A549 (cell line): ENCODE data around the gene FAM162A. TPM values are rescaled to one million over a fixed set of nuclear protein-coding genes. Genes with fewer than 3 reads are reported as not detected.

Experiments
- ATAC-seq, 2 experiments: fragments of 200-7000 bp in 1 of 2; fragments of >200 bp in 1 of 2; cut with Nextera tagmentation in 1 of 2; cut with Tn5 transposase in 1 of 2; 3 replicates each; pipeline versions ENCODE4 v1.8.0 to v1.9.1; 2018 to 2020; ENCODE audit warnings: mild to moderate bottlenecking in 1 of 2, moderate library complexity in 1 of 2
- CTCF ChIA-PET: fragments of 300-600 bp; sonication (Branson Sonifier 250); formaldehyde crosslinking; extraction: SDS; loops from one replicate; lab custom pipeline; 2021; ENCODE audit warnings: antibody characterized with exemption, inconsistent platforms; lab: Yijun Ruan, JAX
- POLR2A ChIA-PET: fragments of 350-600 bp; formaldehyde crosslinking; extraction: SDS; loops from one replicate; lab custom pipeline; 2021; ENCODE audit warnings: antibody characterized with exemption, inconsistent platforms; lab: Yijun Ruan, JAX
- DNase-seq, 2 experiments: peaks; one replicate each; pipeline versions ENCODE4 v3.0.0 to v3.0.0-alpha.2; 2011 to 2016; ENCODE audit warnings: low read depth in 1 of 2, low spot score in 1 of 2
- FAIRE-seq: peaks from 2 replicates; lab custom pipeline; 2011; peaks lifted over from hg19 to GRCh38; lab: Jason Lieb, UNC
- H3K27ac ChIP-seq, 2 experiments: fragments of >200 bp; sonication (Bioruptor Twin); formaldehyde crosslinking; 3 replicates each; pipeline ENCODE4 v1.5.1; 2016 to 2017
- H3K4me1 ChIP-seq: fragments of >200 bp; sonication (Bioruptor Twin); formaldehyde crosslinking; 3 replicates; pipeline ENCODE4 v1.6.1; 2016
- H3K4me2 ChIP-seq: fragments of >200 bp; sonication (Bioruptor Twin); formaldehyde crosslinking; 3 replicates; pipeline ENCODE4 v1.6.1; 2016
- H3K4me3 ChIP-seq: fragments of >200 bp; sonication (Bioruptor Twin); formaldehyde crosslinking; 3 replicates; pipeline ENCODE4 v1.5.1; 2016
- H3K9me3 ChIP-seq: fragments of >200 bp; sonication (Bioruptor Twin); formaldehyde crosslinking; 3 replicates; pipeline ENCODE4 v1.6.1; 2016
- ATOH8 ChIP-seq: fragments of 250-450 bp; sonication (Bioruptor Pico); IDR thresholded peaks from 2 replicates; pipeline ENCODE4 v1.5.0; 2020; ENCODE audit warnings: low read depth, mild to moderate bottlenecking, moderate library complexity
- BHLHE40 ChIP-seq: IDR thresholded peaks from 2 replicates; pipeline ENCODE4 v1.6.1; 2012; ENCODE audit warnings: low read depth, low read length, inconsistent platforms
- CBX2 ChIP-seq: fragments of 200-600 bp; sonication (generic); IDR thresholded peaks from 2 replicates; pipeline ENCODE4 v1.6.1; 2016; ENCODE audit warnings: low read depth, mild to moderate bottlenecking, borderline replicate concordance
- CHD2 ChIP-seq: fragments of 150-350 bp; IDR thresholded peaks from 2 replicates; pipeline ENCODE4 v1.6.1; 2014; ENCODE audit warnings: low read length; ENCODE audit not compliant: partially characterized antibody
- CTCF ChIP-seq: fragments of >200 bp; sonication (Bioruptor Twin); formaldehyde crosslinking; IDR thresholded peaks from 3 replicates; pipeline ENCODE4 v1.5.1; 2016
- E2F6 ChIP-seq: IDR thresholded peaks from 2 replicates; pipeline ENCODE4 v1.6.1; 2012; ENCODE audit warnings: low read depth, borderline replicate concordance
- EHF ChIP-seq: fragments of 250-450 bp; sonication (Bioruptor Pico); IDR thresholded peaks from 2 replicates; pipeline ENCODE4 v1.5.0; 2020; ENCODE audit warnings: mild to moderate bottlenecking
- FOSL2 ChIP-seq, 2 experiments: fragments of 450-650 bp in 1 of 2; fragments of >200 bp in 1 of 2; sonication (Bioruptor Twin) in 1 of 2; formaldehyde crosslinking; IDR thresholded peaks; 2 replicates each; pipeline versions ENCODE4 v1.5.0 to v1.6.1; 2016 to 2020; ENCODE audit warnings: mild to moderate bottlenecking in 1 of 2, moderate library complexity in 1 of 2
- HES2 ChIP-seq: fragments of >200 bp; sonication (Bioruptor Twin); formaldehyde crosslinking; IDR thresholded peaks from 2 replicates; pipeline ENCODE4 v1.6.1; 2016
- HEYL ChIP-seq: fragments of 250-450 bp; sonication (Bioruptor Pico); IDR thresholded peaks from 2 replicates; pipeline ENCODE4 v1.8.0; 2021; ENCODE audit warnings: mild to moderate bottlenecking, moderate library complexity
- HOXA7 ChIP-seq: fragments of 250-450 bp; sonication (Bioruptor Pico); IDR thresholded peaks from 2 replicates; pipeline ENCODE4 v1.5.0; 2020; ENCODE audit warnings: mild to moderate bottlenecking, moderate library complexity
- KDM1A ChIP-seq: fragments of 200-600 bp; sonication (generic); IDR thresholded peaks from 2 replicates; pipeline ENCODE4 v1.6.1; 2016; ENCODE audit warnings: low read depth, mild to moderate bottlenecking
- RAD21 ChIP-seq, 2 experiments: fragments of >200 bp in 1 of 2; sonication (Bioruptor Twin) in 1 of 2; formaldehyde crosslinking in 1 of 2; IDR thresholded peaks in 1 of 2; conservative IDR thresholded peaks in 1 of 2; 2 replicates in 1 of 2; 3 replicates in 1 of 2; pipeline ENCODE4 v1.6.1; 2012 to 2018; ENCODE audit warnings: inconsistent platforms in 1 of 2
- SMC3 ChIP-seq: fragments of >200 bp; sonication (Bioruptor Twin); formaldehyde crosslinking; IDR thresholded peaks from 3 replicates; pipeline ENCODE4 v1.6.1; 2018; ENCODE audit warnings: inconsistent platforms
- ZNF302 ChIP-seq: fragments of 250-450 bp; sonication (Bioruptor Pico); IDR thresholded peaks from 2 replicates; pipeline ENCODE4 v1.9.0; 2021; ENCODE audit warnings: inconsistent platforms, mild to moderate bottlenecking, moderate library complexity
- ZSCAN20 ChIP-seq: fragments of 250-450 bp; sonication (Bioruptor Pico); IDR thresholded peaks from 2 replicates; pipeline ENCODE4 v1.8.0; 2022; ENCODE audit warnings: mild to moderate bottlenecking, moderate library complexity
- WGBS: methylation state at CpG from one replicate; pipeline ENCODE4 v1.1.6; 2017; ENCODE audit errors: missing lambda C conversion rate; 5-methylcytosine and 5-hydroxymethylcytosine counted together
- polyA plus RNA-seq, 4 experiments: library from polyadenylated mRNA; depleted of rRNA in 3 of 4; stranded (reverse); fragments of >200 nt; fragmentation: RNase III in 1 of 4; extraction: RNeasy Plus Mini Kit Qiagen cat#74134 plus additional on column Dnase treatment in 1 of 4; gene quantifications; 2 replicates in 3 of 4; 3 replicates in 1 of 4; pipeline ENCODE4 v1.2.3, GENCODE V29; 2011 to 2017
- TF ChIP-seq, protein P1 (sequence below): fragments of 150-350 bp; IDR thresholded peaks from 2 replicates; pipeline ENCODE4 v1.6.1; 2014; ENCODE audit warnings: low read depth, mild to moderate bottlenecking, low read length
- TF ChIP-seq, protein P2 (sequence below): fragments of 250-450 bp; sonication (Bioruptor Pico); IDR thresholded peaks from 2 replicates; pipeline ENCODE4 v1.5.0; 2021; ENCODE audit warnings: mild to moderate bottlenecking, moderate library complexity, borderline replicate concordance

FAM162A gene
- polyA plus RNA-seq, 2 of the 4 experiments (the other 2 are of a cell fraction) = 41.8 to 61.1 TPM

GRCh38 chr3:122391681-122392446 lies 7.9 kb downstream of the FAM162A start:
- DNase-seq (no peak), ATAC-seq (no peak), FAIRE-seq (no peak)
- CTCF ChIA-PET = interaction anchor here (0.8 to 1.7 kb wide), 2 partner anchors 22 to 63 kb away, joined by 3 to 6 read pairs; no protein-coding TSS in a partner anchor
- TF ChIP-seq KDM1A (no peak), ZSCAN20 (CRISPR knock-in tag) (no peak), SMC3 (no peak), BHLHE40 (no peak), FOSL2 (IDR thresholded peaks at IDR 0.05) (no peak), FOSL2 (CRISPR knock-in tag; IDR thresholded peaks at IDR 0.05) (no peak), ZNF302 (CRISPR knock-in tag) (no peak)
- POLR2A ChIA-PET = no interaction called here
- no peak overlapping the region for H3K27ac ChIP-seq
- no peaks in the 10 kb centered on the region for H3K9me3 ChIP-seq
- 50% methylated on average over 2 of the region's 2 CpGs for WGBS
- H3K4me1 ChIP-seq = no peaks in the 10 kb centered on the region
- H3K4me2 ChIP-seq = no peak overlapping the region
- no peak overlapping the region for H3K4me3 ChIP-seq

DNA sequence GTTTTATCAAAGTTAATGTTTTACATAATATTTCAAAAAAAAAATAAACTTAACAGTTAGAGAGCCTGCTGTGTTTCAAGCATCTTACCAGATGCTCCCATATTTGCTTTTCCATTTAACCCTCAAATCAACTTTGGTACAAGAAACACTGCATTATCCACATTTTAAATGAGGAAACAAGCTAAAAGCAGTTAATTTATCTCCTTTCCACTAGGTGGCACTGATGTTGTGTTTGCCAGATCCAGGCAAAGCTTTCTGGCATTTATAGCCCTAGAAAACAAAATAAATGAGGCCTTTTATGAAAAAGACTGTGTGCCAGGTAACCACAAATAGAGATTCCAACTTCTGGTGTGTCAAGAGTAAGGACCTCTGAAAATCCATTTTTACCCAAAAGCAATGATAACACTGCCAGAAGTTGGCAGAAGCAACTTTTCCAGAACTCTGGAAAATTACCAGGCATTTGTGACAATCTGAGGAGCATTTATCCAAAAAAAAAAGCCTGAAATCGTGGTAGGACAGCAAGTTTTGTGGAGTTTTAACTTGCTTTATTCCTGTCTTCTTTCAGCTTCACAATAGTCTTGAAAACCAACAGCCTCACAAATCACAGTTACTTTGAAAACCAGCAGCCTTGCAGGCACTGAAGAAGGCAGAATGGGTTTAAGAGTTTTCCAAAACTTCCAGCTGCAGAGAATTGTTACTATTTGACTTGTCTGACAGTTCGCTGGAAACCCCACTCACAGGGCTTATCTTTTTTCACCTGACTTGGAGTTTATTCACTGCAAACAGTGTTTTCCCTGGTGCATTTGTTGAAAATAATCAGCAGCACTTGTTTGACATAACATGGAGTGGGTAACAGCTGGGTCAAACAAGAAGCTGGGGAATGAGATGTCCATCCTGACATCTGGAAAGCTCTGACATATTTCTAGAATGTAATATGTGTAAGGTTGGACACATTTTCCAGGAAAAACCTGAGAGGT lies 9.2 kb downstream of the FAM162A start:
- Histone ChIP-seq H3K9me3 (no peaks in the 10 kb centered on the region), H3K27ac (no peak overlapping the region), H3K4me2 (no peak overlapping the region), H3K4me3 (no peak overlapping the region), H3K4me1 (no peaks in the 10 kb centered on the region)
- peak; percentile 50 to 67; a peak in 3 of 6 replicates for ATAC-seq
- peak; percentile 75 for TF ChIP-seq CTCF
- peak; percentile 76 to 78 for TF ChIP-seq RAD21 (conservative IDR thresholded peaks at IDR 0.05 in 1 of 2, IDR thresholded peaks at IDR 0.05 in 1 of 2)
- TF ChIP-seq CBX2 = no peak
- no peak for TF ChIP-seq HES2
- TF ChIP-seq HEYL = no peak
- TF ChIP-seq CHD2 = no peak
- no peak for TF ChIP-seq EHF (CRISPR knock-in tag)
- peak; percentile 64; the same call in 2 of the 3 replicates for TF ChIP-seq SMC3
- ChIA-PET CTCF (interaction anchor here (0.5 to 2.4 kb wide), 29 partner anchors 9 to 930 kb away, joined by 3 to 26 read pairs (median 4); partner anchors contain the start of genes FAM162A, MIX23, SEMA5B and WDR5B), POLR2A (interaction anchor here (1.0 to 1.7 kb wide), 2 partner anchors 9 to 23 kb away, joined by 11 to 24 read pairs; partner anchors contain the start of genes FAM162A, MIX23 and WDR5B)
- FAIRE-seq = peak; percentile 65
- peak; percentile 43 to 60 for DNase-seq
- WGBS = 8% methylated on average over 2 of the region's 2 CpGs

GRCh38 chr3:122394173-122394572 lies 10.2 kb downstream of the FAM162A start:
- WGBS = 67% methylated on average over 1 of the region's 1 CpG
- no peak for FAIRE-seq
- ATAC-seq = no peak
- TF ChIP-seq, protein P1, sequence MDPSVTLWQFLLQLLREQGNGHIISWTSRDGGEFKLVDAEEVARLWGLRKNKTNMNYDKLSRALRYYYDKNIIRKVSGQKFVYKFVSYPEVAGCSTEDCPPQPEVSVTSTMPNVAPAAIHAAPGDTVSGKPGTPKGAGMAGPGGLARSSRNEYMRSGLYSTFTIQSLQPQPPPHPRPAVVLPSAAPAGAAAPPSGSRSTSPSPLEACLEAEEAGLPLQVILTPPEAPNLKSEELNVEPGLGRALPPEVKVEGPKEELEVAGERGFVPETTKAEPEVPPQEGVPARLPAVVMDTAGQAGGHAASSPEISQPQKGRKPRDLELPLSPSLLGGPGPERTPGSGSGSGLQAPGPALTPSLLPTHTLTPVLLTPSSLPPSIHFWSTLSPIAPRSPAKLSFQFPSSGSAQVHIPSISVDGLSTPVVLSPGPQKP = no peak
- no peak for TF ChIP-seq ZNF302 (CRISPR knock-in tag)
- TF ChIP-seq, protein P2, sequence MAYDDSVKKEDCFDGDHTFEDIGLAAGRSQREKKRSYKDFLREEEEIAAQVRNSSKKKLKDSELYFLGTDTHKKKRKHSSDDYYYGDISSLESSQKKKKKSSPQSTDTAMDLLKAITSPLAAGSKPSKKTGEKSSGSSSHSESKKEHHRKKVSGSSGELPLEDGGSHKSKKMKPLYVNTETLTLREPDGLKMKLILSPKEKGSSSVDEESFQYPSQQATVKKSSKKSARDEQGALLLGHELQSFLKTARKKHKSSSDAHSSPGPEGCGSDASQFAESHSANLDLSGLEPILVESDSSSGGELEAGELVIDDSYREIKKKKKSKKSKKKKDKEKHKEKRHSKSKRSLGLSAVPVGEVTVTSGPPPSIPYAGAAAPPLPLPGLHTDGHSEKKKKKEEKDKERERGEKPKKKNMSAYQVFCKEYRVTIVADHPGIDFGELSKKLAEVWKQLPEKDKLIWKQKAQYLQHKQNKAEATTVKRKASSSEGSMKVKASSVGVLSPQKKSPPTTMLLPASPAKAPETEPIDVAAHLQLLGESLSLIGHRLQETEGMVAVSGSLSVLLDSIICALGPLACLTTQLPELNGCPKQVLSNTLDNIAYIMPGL (CRISPR knock-in tag) = no peak
- no peak for TF ChIP-seq ATOH8
- TF ChIP-seq E2F6 = no peak
- TF ChIP-seq HOXA7 (CRISPR knock-in tag) = no peak
- Histone ChIP-seq H3K4me3 (no peak overlapping the region), H3K4me1 (no peaks in the 10 kb centered on the region), H3K27ac (peak overlapping the region in 1 of 2 experiments; percentile 48; a peak in 1 of 6 replicates), H3K4me2 (no peak overlapping the region), H3K9me3 (no peaks in the 10 kb centered on the region)
- POLR2A ChIA-PET = interaction anchor here (1.7 kb wide), 1 partner anchor 10 kb away, joined by 24 read pairs; the partner anchor contains the start of genes FAM162A and MIX23
- DNase-seq = no peak
- CTCF ChIA-PET = interaction anchor here (0.6 to 2.4 kb wide), 12 partner anchors 10 to 815 kb away, joined by 3 to 26 read pairs (median 4); partner anchors contain the start of genes FAM162A, MIX23 and SEMA5B
